Ishikawa (cell line): Measurements from ENCODE around the gene NTSR1.

Experiments used
- CEBPB ChIP-seq: IDR thresholded peaks from 2 replicates; pipeline ENCODE4 v1.6.1; 2012
- EGR1 ChIP-seq: IDR thresholded peaks from 2 replicates; pipeline ENCODE4 v1.6.1; 2012
- EP300 ChIP-seq: IDR thresholded peaks from 2 replicates; pipeline ENCODE4 v1.6.1; 2012; ENCODE audit warnings: borderline replicate concordance
- RAD21 ChIP-seq: IDR thresholded peaks from 2 replicates; pipeline ENCODE4 v1.6.1; 2012; ENCODE audit warnings: low read depth
- YY1 ChIP-seq: IDR thresholded peaks from 2 replicates; pipeline ENCODE4 v1.6.1; 2012; ENCODE audit warnings: low read depth
- TF ChIP-seq, protein P1 (sequence below): IDR thresholded peaks from 2 replicates; pipeline ENCODE4 v1.6.1; 2012
- TF ChIP-seq, protein P2 (sequence below): IDR thresholded peaks from 2 replicates; pipeline ENCODE4 v1.6.1; 2012; ENCODE audit warnings: low read depth, mild to moderate bottlenecking

DNA sequence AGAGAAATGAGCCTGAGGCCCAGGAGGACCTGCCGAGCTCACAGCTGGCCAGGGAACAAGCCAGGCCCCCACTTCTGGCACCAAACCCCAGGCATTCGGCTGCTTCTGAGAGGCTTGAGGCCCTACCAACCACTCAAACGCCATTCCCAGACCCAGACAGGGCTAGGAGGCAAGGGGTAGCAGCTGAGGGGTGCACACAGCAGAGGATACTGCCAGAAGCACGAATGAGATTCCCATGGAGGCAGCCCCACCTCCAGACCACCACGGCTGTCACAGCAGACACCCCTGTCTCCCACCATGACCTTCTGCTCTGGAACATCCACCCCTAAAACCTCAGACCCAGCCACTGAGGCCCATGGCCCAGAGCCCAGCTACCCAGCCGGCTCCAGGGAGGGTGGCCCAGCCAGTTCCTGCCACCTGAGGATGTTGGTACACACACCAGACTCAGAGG is 36.1 kb downstream of the NTSR1 start:
- TF ChIP-seq YY1 (no peak), EGR1 (no peak), EP300 (no peak), CEBPB (no peak), RAD21 (no peak)
- TF ChIP-seq, protein P1, sequence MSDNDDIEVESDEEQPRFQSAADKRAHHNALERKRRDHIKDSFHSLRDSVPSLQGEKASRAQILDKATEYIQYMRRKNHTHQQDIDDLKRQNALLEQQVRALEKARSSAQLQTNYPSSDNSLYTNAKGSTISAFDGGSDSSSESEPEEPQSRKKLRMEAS = no peak
- TF ChIP-seq, protein P2, sequence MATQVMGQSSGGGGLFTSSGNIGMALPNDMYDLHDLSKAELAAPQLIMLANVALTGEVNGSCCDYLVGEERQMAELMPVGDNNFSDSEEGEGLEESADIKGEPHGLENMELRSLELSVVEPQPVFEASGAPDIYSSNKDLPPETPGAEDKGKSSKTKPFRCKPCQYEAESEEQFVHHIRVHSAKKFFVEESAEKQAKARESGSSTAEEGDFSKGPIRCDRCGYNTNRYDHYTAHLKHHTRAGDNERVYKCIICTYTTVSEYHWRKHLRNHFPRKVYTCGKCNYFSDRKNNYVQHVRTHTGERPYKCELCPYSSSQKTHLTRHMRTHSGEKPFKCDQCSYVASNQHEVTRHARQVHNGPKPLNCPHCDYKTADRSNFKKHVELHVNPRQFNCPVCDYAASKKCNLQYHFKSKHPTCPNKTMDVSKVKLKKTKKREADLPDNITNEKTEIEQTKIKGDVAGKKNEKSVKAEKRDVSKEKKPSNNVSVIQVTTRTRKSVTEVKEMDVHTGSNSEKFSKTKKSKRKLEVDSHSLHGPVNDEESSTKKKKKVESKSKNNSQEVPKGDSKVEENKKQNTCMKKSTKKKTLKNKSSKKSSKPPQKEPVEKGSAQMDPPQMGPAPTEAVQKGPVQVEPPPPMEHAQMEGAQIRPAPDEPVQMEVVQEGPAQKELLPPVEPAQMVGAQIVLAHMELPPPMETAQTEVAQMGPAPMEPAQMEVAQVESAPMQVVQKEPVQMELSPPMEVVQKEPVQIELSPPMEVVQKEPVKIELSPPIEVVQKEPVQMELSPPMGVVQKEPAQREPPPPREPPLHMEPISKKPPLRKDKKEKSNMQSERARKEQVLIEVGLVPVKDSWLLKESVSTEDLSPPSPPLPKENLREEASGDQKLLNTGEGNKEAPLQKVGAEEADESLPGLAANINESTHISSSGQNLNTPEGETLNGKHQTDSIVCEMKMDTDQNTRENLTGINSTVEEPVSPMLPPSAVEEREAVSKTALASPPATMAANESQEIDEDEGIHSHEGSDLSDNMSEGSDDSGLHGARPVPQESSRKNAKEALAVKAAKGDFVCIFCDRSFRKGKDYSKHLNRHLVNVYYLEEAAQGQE = no peak
